NOMO-1 treated with dmso at 0.1 percent for 144 hours (cell line): ENCODE results near the gene BASP1.
"Not testable (repeated sequence)": the region's sequence is repeated elsewhere in the genome, so short reads cannot be mapped to it uniquely, and the experiment has no call there.

Experiments used
- DNase-seq: peaks from one replicate; lab custom pipeline; 2025; ENCODE audit not compliant: unreplicated experiment; lab: John Stamatoyannopoulos, UW

Gene BASP1

DNA sequence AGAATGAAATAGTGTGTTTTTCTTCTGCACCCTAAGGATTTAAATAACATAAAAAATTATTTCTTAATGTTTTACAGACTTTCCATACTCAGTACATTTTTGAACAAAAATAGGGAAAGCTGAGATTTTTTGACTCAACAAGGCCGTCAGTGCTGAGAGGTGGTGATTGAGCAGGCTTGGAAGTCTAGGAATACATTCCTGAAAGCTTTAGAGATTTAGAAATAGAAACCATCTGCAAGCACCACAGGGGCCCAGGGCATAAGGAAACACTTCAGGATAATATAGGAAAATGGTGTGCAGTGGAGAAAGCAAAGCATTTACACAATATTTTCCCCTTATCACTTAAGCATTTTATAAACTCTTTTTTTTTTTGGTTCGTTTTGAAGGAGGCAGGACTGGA is 5.2 kb downstream of the BASP1 start:
- DNase-seq: no peak

- DNase-seq: no peak
These were observed 6.1 kb downstream of the BASP1 start for GRCh38 chr5:17223367-17224185.

DNA sequence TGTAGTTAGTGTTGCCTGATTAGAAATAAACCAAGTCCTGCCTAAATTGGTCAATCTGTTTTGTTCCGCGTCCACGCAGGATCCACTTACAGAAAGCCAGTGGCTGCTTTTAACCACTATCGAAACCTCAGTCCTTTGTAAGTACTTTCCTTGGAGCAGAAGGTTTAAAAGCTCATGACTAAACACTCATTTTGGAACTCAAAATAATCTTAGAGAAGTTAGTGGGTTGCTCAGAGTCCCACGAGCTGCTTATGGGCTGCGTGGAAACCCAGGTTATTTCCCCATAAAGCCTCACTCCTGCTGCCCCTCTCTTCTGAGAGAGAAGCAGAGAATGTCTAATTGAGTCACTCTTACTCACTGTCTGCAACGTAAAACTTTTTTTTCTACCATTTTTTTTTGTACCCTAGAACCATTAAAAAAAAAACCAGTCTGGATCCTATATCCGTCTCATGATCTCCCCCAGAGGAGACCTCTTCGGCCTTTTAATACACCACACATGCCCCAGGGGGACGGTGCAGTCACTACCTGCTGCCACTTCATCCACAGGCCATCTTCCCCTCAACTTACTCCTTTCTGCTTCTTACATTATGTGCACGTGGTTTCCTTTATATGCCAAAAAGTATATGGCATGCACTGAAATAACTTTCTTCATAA is 7.6 kb downstream of the BASP1 start:
- no peak for DNase-seq

GRCh38 chr5:17225520-17225919 is 8.1 kb downstream of the BASP1 start:
- no peak for DNase-seq

GRCh38 chr5:17227868-17228267 is 10.4 kb downstream of the BASP1 start:
- no peak for DNase-seq

- DNase-seq: no peak
These were observed 11.4 kb downstream of the BASP1 start for GRCh38 chr5:17228821-17229291.

- DNase-seq: no peak
These were observed 11.9 kb downstream of the BASP1 start for GRCh38 chr5:17229313-17229712.

DNA sequence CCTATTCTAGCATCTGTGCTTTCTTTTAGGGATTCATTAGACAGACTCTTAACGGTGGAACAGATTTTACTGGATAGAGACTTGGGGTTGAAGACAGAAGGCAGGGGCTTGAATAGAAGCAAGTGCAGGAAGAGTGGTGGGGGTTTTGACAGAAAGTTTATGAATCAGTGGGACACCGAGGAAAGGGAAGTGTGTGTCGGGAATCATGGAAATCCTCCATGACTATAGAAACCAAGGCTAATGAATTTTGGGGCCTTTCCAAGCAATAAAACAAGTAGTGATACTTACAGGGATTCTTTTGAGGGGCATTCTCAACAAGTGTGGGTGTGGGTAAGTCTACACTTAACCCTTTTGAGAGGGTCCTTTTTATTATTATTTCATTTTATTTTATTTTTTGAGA is 12.8 kb downstream of the BASP1 start:
- no peak for DNase-seq

- DNase-seq: no peak
These were observed 13.5 kb downstream of the BASP1 start for GRCh38 chr5:17230808-17231525.

DNA sequence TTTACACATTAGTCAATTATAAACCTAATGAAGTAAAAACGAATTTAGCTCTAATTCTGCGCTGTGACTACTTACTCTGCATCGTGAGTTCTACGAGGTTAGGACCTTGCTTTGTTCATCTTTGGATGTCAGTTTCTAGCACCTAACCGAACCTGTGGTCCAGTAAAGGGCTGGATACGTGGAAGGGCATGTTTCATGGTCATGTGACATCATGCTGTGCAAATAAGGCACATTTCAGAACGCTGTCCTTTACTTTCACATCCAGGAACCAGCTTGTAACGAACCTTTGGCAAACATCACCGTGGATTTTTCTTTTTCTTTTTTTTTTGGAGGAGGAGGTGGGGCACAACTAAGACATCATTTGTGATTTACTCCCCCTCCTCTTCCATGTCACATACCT is 15.0 kb downstream of the BASP1 start:
- no peak for DNase-seq

- no peak for DNase-seq
These were observed 16.1 kb downstream of the BASP1 start for GRCh38 chr5:17233488-17233887.

- DNase-seq: no peak
These were observed 16.9 kb downstream of the BASP1 start for GRCh38 chr5:17234374-17234773.

GRCh38 chr5:17235731-17236330 is 18.4 kb downstream of the BASP1 start:
- no peak for DNase-seq

DNA sequence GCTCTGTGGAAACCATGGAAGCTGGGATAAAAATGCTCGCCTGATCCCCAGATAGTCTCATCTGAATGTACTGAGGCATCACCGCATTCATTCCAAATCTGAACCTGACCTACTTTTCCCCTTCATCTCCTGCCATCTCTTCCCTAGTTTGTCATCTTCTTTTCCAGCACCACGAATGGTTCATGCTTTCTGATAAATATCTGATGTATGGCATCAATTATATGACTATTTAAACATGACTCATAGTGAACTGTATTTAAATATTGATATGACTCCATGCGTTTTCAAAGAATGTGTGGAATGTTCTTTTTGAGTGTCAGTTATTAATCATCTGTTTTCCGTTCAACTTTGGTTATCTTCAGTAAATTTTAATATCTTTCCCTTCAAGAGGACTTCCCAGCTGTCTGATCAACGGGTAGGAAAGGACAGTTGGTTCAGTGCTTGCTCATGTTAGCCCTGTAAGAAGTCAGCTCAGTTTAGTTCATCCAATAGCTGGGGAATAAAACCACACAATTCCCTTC is 21.1 kb downstream of the BASP1 start:
- DNase-seq: no peak

- no peak for DNase-seq
These were observed 22.5 kb downstream of the BASP1 start for GRCh38 chr5:17239953-17240352.

- no peak for DNase-seq
These were observed 23.1 kb downstream of the BASP1 start for GRCh38 chr5:17240487-17240886.

- DNase-seq: no peak
These were observed 24.2 kb downstream of the BASP1 start for GRCh38 chr5:17241635-17242034.

DNA sequence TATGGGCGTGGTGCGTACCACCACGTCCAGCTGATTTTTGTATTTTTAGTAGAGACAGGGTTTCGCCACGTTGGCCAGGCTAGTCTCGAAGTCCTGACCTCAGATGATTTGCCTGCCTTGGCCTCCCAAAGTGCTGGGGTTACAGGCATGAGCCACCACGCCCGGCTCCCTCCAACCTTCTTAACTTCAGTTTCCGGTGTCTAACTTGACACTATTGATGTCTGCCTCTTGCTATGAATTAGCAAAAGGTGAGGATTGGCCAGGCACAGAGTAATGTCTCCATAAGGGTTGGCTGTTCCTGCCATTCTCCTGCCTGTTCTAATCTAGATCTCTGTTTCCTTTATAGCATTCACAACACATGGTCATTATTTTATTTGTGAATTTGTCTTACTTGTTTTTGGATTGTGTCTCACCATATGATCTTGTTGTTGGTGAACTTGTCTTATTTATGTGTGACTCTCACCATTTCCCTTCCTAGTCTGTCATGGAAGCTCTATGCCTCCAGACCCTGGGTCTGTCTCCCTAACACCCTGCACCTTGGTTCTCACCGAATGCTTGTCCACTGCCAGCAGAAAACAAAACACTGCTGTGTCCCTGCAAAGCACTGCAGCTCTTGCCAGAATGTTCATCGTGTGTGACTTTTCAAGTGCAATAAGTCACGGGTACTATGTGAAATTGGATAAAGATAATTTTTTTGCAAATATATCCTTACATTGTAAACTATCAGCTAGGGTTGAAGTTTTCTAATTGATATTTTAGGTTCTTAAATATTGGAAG is 26.0 kb downstream of the BASP1 start:
- DNase-seq: no peak

DNA sequence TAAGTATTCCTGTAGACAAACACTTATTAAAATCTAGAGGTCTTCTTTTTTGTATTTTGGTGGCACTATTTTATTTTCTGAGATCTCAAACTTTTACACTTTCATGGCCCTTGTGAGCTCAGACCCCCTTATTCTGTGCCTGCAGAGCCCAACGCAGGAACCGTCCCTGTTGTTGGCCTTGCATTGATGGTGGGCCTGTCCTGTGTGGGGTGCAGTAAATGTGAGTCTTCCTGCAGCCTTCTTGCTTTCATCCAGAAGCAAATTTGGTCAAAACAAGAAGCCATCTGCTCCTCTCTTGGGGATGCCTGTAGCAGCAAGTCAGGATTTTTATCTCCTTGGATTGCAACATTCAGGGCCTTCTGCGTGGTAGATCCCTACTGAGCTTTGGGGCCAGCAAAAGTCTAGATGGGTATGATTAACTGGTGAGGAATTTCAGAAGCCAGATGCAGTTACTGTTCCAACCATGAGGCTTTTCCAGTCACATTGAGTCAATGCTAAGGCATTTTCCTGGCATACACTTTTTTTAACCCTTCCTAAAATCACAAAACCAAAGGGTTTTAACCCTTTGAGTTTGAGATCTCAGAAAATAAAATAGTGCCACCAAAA is 31.7 kb downstream of the BASP1 start:
- DNase-seq: no peak

GRCh38 chr5:17249841-17250240 is 32.4 kb downstream of the BASP1 start:
- DNase-seq: not testable (repeated sequence)
